Right atrium auricular region (tissue), 2 donors: ENCODE measurements around the gene PPP4R3C. TPM values are rescaled to one million over a fixed set of nuclear protein-coding genes. Genes with fewer than 3 reads are reported as not detected.
"Not testable (repeated sequence)": the region's sequence is repeated elsewhere in the genome, so short reads cannot be mapped to it uniquely, and the experiment has no call there.

Experiments used
- DNase-seq: peaks from one replicate; pipeline ENCODE4 v3.0.0-alpha.2; 2019; ENCODE audit warnings: low spot score
- H3K27ac ChIP-seq, 2 donors: fragments of 200-600 bp; sonication (generic); 1 replicate in 1 of 2; 2 replicates in 1 of 2; pipeline ENCODE4 v1.5.1; 2016 to 2019
- H3K27me3 ChIP-seq, 2 donors: fragments of 200-600 bp; sonication (generic); one replicate each; pipeline versions ENCODE4 v1.5.1 to v1.6.0; 2017 to 2019
- H3K36me3 ChIP-seq: fragments of 200-600 bp; sonication (generic); one replicate; pipeline ENCODE4 v1.5.1; 2016
- H3K4me1 ChIP-seq, 2 donors: fragments of 200-600 bp; sonication (generic); one replicate each; pipeline versions ENCODE4 v1.5.1 to v1.6.0; 2017 to 2019
- H3K4me3 ChIP-seq, 2 donors: fragments of 200-600 bp; sonication (generic); 1 replicate in 1 of 2; 2 replicates in 1 of 2; pipeline ENCODE4 v1.5.1; 2017 to 2019; ENCODE audit warnings: mild to moderate bottlenecking in 1 of 2, moderate library complexity in 1 of 2
- H3K9me3 ChIP-seq, 2 donors: fragments of 200-600 bp; sonication (generic); one replicate each; pipeline ENCODE4 v1.5.1; 2019
- CTCF ChIP-seq, 2 donors: fragments of 200-600 bp; sonication (generic); IDR thresholded peaks; one replicate each; pipeline ENCODE4 v1.5.1; 2019; ENCODE audit warnings: antibody characterized with exemption in 2 of 2
- total RNA-seq, 2 donors: library from RNA; depleted of rRNA; stranded (reverse); fragments of >200 nt; gene quantifications; one replicate each; pipeline ENCODE4 v1.1.0, GENCODE V29; 2016

PPP4R3C gene
- total RNA-seq, 2 donors from 2014 or later: not detected

GRCh38 chrX:27446423-27446822 is 16.7 kb downstream of the PPP4R3C start:
- no peak for TF ChIP-seq CTCF (IDR thresholded peaks at IDR 0.05)
- no peak overlapping the region for H3K27ac ChIP-seq
- H3K4me3 ChIP-seq: no peak overlapping the region
- H3K4me1 ChIP-seq: no peaks in the 10 kb centered on the region
- H3K9me3 ChIP-seq: peaks cover 0 to 5% of the 10 kb centered on the region in 2 donors
- no peak for DNase-seq
- H3K36me3 ChIP-seq: no peaks in the 10 kb centered on the region
- no peaks in the 10 kb centered on the region for H3K27me3 ChIP-seq

GRCh38 chrX:27445438-27445837 is 17.7 kb downstream of the PPP4R3C start:
- Histone ChIP-seq H3K27me3 (no peaks in the 10 kb centered on the region), H3K4me1 (no peaks in the 10 kb centered on the region), H3K9me3 (peaks cover 0 to 5% of the 10 kb centered on the region in 2 donors), H3K27ac (no peak overlapping the region), H3K4me3 (no peak overlapping the region), H3K36me3 (no peaks in the 10 kb centered on the region)
- DNase-seq: no peak
- TF ChIP-seq CTCF (IDR thresholded peaks at IDR 0.05): no peak

GRCh38 chrX:27444093-27444908 is 18.8 kb downstream of the PPP4R3C start:
- peaks cover 0 to 5% of the 10 kb centered on the region in 2 donors for H3K9me3 ChIP-seq
- no peaks in the 10 kb centered on the region for H3K4me1 ChIP-seq
- no peaks in the 10 kb centered on the region for H3K27me3 ChIP-seq
- H3K36me3 ChIP-seq: no peaks in the 10 kb centered on the region
- H3K27ac ChIP-seq: no peak overlapping the region
- DNase-seq: no peak
- no peak overlapping the region for H3K4me3 ChIP-seq
- TF ChIP-seq CTCF (IDR thresholded peaks at IDR 0.05): no peak

GRCh38 chrX:27442392-27442791 is 20.7 kb downstream of the PPP4R3C start:
- not testable (repeated sequence) for H3K27ac ChIP-seq, H3K9me3 ChIP-seq, H3K27me3 ChIP-seq, DNase-seq, H3K4me1 ChIP-seq, H3K4me3 ChIP-seq, H3K36me3 ChIP-seq

GRCh38 chrX:27439771-27440170 is 23.4 kb downstream of the PPP4R3C start:
- Histone ChIP-seq H3K4me3 (no peak overlapping the region), H3K36me3 (no peaks in the 10 kb centered on the region), H3K27ac (no peak overlapping the region), H3K4me1 (no peaks in the 10 kb centered on the region), H3K9me3 (peaks cover 0 to 5% of the 10 kb centered on the region in 2 donors), H3K27me3 (peaks cover 0 to 4% of the 10 kb centered on the region in 2 donors)
- no peak for TF ChIP-seq CTCF (IDR thresholded peaks at IDR 0.05)
- no peak for DNase-seq

GRCh38 chrX:27438937-27439336 is 24.2 kb downstream of the PPP4R3C start:
- no peak for TF ChIP-seq CTCF (IDR thresholded peaks at IDR 0.05)
- Histone ChIP-seq H3K27me3 (peaks cover 0 to 4% of the 10 kb centered on the region in 2 donors), H3K4me3 (no peak overlapping the region), H3K36me3 (no peaks in the 10 kb centered on the region), H3K9me3 (peaks cover 0 to 2% of the 10 kb centered on the region in 2 donors), H3K27ac (no peak overlapping the region), H3K4me1 (no peaks in the 10 kb centered on the region)
- DNase-seq: no peak
